ENCODE data around the gene WRNIP1. TPM values are rescaled to one million over a fixed set of nuclear protein-coding genes. Genes with fewer than 3 reads are reported as not detected.

Gene WRNIP1
- total and polyA plus RNA-seq, 9 of the 15 experiments (the other 6 are each of a cell fraction or from before 2014, with no cell fraction given): 13.2 to 63.6 (median 48.6) TPM

DNA sequence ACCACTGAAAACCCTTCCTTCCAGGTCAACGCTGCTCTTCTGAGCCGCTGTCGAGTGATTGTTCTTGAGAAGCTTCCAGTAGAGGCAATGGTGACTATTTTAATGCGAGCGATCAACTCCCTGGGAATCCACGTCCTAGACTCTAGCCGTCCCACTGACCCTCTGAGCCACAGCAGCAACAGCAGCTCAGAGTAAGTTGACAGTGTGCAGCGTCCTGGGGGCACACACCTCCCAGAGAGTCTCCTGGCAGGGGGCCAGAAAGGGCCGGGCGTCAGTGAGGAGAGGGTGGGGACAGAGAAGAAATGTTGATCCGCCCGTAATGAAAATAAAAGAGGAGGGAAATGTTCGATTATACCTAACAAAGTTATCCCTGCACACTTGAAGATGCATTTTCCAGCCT is 5.0 kb downstream of the WRNIP1 start (continued):
- TF ChIP-seq NCOA2 (IDR thresholded peaks at IDR 0.05; ENCODE audit: partially characterized antibody in 2 of 2): peak in 1 of 2 experiments; percentile 48
- no peak for TF ChIP-seq ZNF785 (CRISPR knock-in tag; IDR thresholded peaks at IDR 0.05)
- no peak for TF ChIP-seq COPS2 (conservative IDR thresholded peaks at IDR 0.05)
- TF ChIP-seq DIDO1 (tag; IDR thresholded peaks at IDR 0.05; ENCODE audit: low read depth): no peak
- no peak for TF ChIP-seq TRIM28 (IDR thresholded peaks at IDR 0.05)
- TF ChIP-seq, protein P1, sequence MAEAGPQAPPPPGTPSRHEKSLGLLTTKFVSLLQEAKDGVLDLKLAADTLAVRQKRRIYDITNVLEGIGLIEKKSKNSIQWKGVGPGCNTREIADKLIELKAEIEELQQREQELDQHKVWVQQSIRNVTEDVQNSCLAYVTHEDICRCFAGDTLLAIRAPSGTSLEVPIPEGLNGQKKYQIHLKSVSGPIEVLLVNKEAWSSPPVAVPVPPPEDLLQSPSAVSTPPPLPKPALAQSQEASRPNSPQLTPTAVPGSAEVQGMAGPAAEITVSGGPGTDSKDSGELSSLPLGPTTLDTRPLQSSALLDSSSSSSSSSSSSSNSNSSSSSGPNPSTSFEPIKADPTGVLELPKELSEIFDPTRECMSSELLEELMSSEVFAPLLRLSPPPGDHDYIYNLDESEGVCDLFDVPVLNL (CRISPR knock-in tag; IDR thresholded peaks at IDR 0.05; ENCODE audit: low read depth): no peak
- TF ChIP-seq MAFK (IDR thresholded peaks at IDR 0.05; ENCODE audit: low read length): no peak
- no peak for TF ChIP-seq MED1 (CRISPR knock-in tag; IDR thresholded peaks at IDR 0.05; ENCODE audit: borderline replicate concordance)
- TF ChIP-seq, protein P2, sequence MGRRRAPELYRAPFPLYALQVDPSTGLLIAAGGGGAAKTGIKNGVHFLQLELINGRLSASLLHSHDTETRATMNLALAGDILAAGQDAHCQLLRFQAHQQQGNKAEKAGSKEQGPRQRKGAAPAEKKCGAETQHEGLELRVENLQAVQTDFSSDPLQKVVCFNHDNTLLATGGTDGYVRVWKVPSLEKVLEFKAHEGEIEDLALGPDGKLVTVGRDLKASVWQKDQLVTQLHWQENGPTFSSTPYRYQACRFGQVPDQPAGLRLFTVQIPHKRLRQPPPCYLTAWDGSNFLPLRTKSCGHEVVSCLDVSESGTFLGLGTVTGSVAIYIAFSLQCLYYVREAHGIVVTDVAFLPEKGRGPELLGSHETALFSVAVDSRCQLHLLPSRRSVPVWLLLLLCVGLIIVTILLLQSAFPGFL (CRISPR knock-in tag; IDR thresholded peaks at IDR 0.05): no peak
- no peak for TF ChIP-seq ZNF140 (CRISPR knock-in tag; IDR thresholded peaks at IDR 0.05)
- no peak for TF ChIP-seq SRSF7 (optimal IDR thresholded peaks at IDR 0.05; ENCODE audit: low read depth, low read length)
- 0 out of 2 replicates have a peak, but pooled peaks have one; percentile 54 for TF ChIP-seq NBN (IDR thresholded peaks at IDR 0.05; ENCODE audit: low read depth)
- 0 out of 2 replicates have a peak, but pooled peaks have one; percentile 41 for TF ChIP-seq RB1 (IDR thresholded peaks at IDR 0.05; ENCODE audit: low read depth)
- TF ChIP-seq PTRF (tag; IDR thresholded peaks at IDR 0.05): no peak
- no peak for TF ChIP-seq PCBP1 (IDR thresholded peaks at IDR 0.05; ENCODE audit: low read depth, low read length, poor library complexity, severe bottlenecking)
- no peak; the same call in 1 of the 2 replicates for TF ChIP-seq KAT7 (CRISPR knock-in tag; IDR thresholded peaks at IDR 0.05; ENCODE audit: borderline replicate concordance)
- TF ChIP-seq ZNF431 (CRISPR knock-in tag; IDR thresholded peaks at IDR 0.05): no peak
- TF ChIP-seq RBM39 (optimal IDR thresholded peaks at IDR 0.05; ENCODE audit: low read depth, low read length): no peak
- no peak for TF ChIP-seq HNRNPUL1 (IDR thresholded peaks at IDR 0.05; ENCODE audit: low read length)
- TF ChIP-seq, protein P3, sequence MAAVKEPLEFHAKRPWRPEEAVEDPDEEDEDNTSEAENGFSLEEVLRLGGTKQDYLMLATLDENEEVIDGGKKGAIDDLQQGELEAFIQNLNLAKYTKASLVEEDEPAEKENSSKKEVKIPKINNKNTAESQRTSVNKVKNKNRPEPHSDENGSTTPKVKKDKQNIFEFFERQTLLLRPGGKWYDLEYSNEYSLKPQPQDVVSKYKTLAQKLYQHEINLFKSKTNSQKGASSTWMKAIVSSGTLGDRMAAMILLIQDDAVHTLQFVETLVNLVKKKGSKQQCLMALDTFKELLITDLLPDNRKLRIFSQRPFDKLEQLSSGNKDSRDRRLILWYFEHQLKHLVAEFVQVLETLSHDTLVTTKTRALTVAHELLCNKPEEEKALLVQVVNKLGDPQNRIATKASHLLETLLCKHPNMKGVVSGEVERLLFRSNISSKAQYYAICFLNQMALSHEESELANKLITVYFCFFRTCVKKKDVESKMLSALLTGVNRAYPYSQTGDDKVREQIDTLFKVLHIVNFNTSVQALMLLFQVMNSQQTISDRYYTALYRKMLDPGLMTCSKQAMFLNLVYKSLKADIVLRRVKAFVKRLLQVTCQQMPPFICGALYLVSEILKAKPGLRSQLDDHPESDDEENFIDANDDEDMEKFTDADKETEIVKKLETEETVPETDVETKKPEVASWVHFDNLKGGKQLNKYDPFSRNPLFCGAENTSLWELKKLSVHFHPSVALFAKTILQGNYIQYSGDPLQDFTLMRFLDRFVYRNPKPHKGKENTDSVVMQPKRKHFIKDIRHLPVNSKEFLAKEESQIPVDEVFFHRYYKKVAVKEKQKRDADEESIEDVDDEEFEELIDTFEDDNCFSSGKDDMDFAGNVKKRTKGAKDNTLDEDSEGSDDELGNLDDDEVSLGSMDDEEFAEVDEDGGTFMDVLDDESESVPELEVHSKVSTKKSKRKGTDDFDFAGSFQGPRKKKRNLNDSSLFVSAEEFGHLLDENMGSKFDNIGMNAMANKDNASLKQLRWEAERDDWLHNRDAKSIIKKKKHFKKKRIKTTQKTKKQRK (IDR thresholded peaks at IDR 0.05; ENCODE audit: borderline replicate concordance, low read depth, low read length): no peak
- TF ChIP-seq, protein P4, sequence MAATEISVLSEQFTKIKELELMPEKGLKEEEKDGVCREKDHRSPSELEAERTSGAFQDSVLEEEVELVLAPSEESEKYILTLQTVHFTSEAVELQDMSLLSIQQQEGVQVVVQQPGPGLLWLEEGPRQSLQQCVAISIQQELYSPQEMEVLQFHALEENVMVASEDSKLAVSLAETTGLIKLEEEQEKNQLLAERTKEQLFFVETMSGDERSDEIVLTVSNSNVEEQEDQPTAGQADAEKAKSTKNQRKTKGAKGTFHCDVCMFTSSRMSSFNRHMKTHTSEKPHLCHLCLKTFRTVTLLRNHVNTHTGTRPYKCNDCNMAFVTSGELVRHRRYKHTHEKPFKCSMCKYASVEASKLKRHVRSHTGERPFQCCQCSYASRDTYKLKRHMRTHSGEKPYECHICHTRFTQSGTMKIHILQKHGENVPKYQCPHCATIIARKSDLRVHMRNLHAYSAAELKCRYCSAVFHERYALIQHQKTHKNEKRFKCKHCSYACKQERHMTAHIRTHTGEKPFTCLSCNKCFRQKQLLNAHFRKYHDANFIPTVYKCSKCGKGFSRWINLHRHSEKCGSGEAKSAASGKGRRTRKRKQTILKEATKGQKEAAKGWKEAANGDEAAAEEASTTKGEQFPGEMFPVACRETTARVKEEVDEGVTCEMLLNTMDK (IDR thresholded peaks at IDR 0.05; ENCODE audit: borderline replicate concordance, insufficient read depth, low read depth, low read length, poor library complexity, severe bottlenecking): no peak
- TF ChIP-seq U2AF1 (optimal IDR thresholded peaks at IDR 0.05; ENCODE audit: low read depth, low read length): no peak
- TF ChIP-seq NR3C1 (CRISPR knock-in tag; IDR thresholded peaks at IDR 0.05): no peak
